ENCODE data around the gene RC3H2.

RC3H2 gene

DNA sequence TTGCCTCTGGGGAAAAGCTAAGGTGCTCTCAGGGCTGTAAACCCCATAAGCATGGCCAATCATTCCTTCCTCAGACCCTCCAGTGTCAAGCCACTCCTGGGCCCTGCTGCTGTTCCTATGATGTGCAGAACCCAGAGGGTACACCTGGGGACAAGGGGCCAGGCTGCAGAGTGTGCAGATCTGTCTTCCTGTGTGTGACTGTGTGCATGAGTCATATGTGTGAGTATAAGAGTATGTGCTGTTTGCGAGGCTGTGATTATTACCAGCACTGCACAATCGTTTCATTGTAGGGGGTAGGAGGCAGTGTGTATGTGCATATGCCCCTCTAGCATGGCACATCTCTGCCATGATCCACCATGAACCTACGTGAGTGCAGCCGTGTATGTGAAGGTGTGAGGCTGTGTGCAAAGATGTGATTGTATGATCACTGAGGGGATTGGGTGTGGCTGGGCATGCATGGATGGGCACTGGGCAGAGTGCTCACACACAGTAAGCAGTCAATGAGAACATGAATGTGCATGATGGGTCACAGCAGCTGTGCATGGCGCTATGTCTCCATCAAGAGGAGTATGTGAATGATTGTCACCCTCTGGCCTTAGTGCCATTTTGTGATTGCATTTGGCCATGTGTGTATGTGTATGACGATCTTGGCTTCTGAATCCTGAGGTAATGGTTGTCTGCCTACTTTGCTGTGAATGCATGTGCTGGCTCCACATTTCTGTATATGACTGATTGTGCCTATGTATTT, 107.7 kb downstream of the RC3H2 start:
- DNase-seq, result no peak
